ENCODE measurements around the gene TEX48. TPM values are rescaled to one million over a fixed set of nuclear protein-coding genes. Genes with fewer than 3 reads are reported as not detected.

Gene TEX48
- total RNA-seq, 1 experiment from 2014 or later = not detected

DNA sequence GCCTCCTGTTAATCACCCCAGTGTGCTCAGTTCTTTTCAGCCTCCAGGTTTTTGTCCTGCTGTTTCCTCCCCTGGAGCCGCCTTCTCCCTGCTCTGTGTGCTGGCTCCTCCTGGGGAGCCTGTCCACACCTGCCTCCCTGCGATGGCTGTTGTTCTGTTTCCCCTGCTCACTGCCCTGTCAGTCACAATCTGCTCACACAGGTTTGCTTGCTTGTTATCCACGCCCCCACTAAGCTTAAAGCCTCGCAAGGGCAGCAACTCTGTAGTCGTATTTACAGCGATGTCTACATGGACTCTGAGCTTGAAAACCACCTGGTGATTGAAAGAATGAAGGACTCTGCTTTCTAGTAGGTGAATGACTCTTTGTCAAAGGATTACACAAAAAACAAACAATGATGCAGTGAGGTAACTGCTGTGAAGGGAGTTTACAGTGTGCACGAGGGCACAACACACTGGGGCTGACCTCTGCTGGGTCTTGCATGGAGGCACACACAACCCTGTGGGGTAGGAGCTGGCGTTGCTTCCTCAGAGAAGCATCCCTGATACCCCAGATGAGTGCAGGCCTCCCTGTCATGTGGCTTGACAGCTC, 39.6 kb upstream of the TEX48 start:
- H3K27me3 Mint-ChIP-seq (ENCODE audit: unreplicated experiment) = peaks cover 13% of the 10 kb centered on the region
- intact Hi-C loops (cut with micrococcal nuclease; ENCODE audit: unreplicated experiment) = no loop called here
- TF ChIP-seq CTCF (IDR thresholded peaks at IDR 0.05; ENCODE audit: unreplicated experiment) = no peak
- peak overlapping the region; percentile 64 for H3K4me3 Mint-ChIP-seq (ENCODE audit: low read depth, unreplicated experiment)
- peaks cover 30% of the 10 kb centered on the region for H3K4me1 Mint-ChIP-seq (ENCODE audit: low read depth, unreplicated experiment)
- CTCF ChIA-PET = interaction anchor here (0.6 to 1.2 kb wide), 4 partner anchors 19 to 189 kb away, joined by 3 to 5 read pairs (median 4); no protein-coding TSS in a partner anchor
- H3K9me3 Mint-ChIP-seq (ENCODE audit: low read depth, unreplicated experiment) = peaks cover 6% of the 10 kb centered on the region
- peak overlapping the region; percentile 90 for H3K27ac Mint-ChIP-seq (ENCODE audit: unreplicated experiment)
- peak; percentile 33 for DNase-seq
- H3K36me3 Mint-ChIP-seq (ENCODE audit: insufficient read depth, unreplicated experiment) = peaks cover 6% of the 10 kb centered on the region
- BruUV-seq (replicated peaks) = no TSS peak

GRCh38 chr9:114720086-114720676, 38.2 kb upstream of the TEX48 start:
- Mint-ChIP-seq H3K4me1 (ENCODE audit: low read depth, unreplicated experiment) (peaks cover 30% of the 10 kb centered on the region), H3K27ac (ENCODE audit: unreplicated experiment) (no peak overlapping the region), H3K36me3 (ENCODE audit: insufficient read depth, unreplicated experiment) (peaks cover 6% of the 10 kb centered on the region), H3K27me3 (ENCODE audit: unreplicated experiment) (peaks cover 13% of the 10 kb centered on the region), H3K4me3 (ENCODE audit: low read depth, unreplicated experiment) (no peak overlapping the region), H3K9me3 (ENCODE audit: low read depth, unreplicated experiment) (peaks cover 6% of the 10 kb centered on the region)
- DNase-seq = no peak
- no peak for TF ChIP-seq CTCF (IDR thresholded peaks at IDR 0.05; ENCODE audit: unreplicated experiment)
- CTCF ChIA-PET = no interaction called here
- intact Hi-C loops (cut with micrococcal nuclease; ENCODE audit: unreplicated experiment) = no loop called here
- BruUV-seq (replicated peaks) = no TSS peak

- Mint-ChIP-seq H3K4me1 (ENCODE audit: low read depth, unreplicated experiment) (peaks cover 30% of the 10 kb centered on the region), H3K36me3 (ENCODE audit: insufficient read depth, unreplicated experiment) (peaks cover 6% of the 10 kb centered on the region), H3K9me3 (ENCODE audit: low read depth, unreplicated experiment) (peaks cover 6% of the 10 kb centered on the region), H3K27me3 (ENCODE audit: unreplicated experiment) (peaks cover 13% of the 10 kb centered on the region), H3K4me3 (ENCODE audit: low read depth, unreplicated experiment) (no peak overlapping the region), H3K27ac (ENCODE audit: unreplicated experiment) (no peak overlapping the region)
- TF ChIP-seq CTCF (IDR thresholded peaks at IDR 0.05; ENCODE audit: unreplicated experiment) = no peak
- CTCF ChIA-PET = interaction anchor here (0.6 to 0.9 kb wide), 3 partner anchors 38 to 295 kb away, joined by 3 read pairs; no protein-coding TSS in a partner anchor
- DNase-seq = no peak
- intact Hi-C loops (cut with micrococcal nuclease; ENCODE audit: unreplicated experiment) = loop anchor here (2.0 kb wide), 1 partner anchor 36 kb away; the partner anchor contains the start of gene TEX48
- BruUV-seq (replicated peaks) = no TSS peak
Observed at GRCh38 chr9:114719290-114719689, 37.3 kb upstream of the TEX48 start.

- Mint-ChIP-seq H3K36me3 (ENCODE audit: insufficient read depth, unreplicated experiment) (peaks cover 6% of the 10 kb centered on the region), H3K27me3 (ENCODE audit: unreplicated experiment) (peaks cover 13% of the 10 kb centered on the region), H3K9me3 (ENCODE audit: low read depth, unreplicated experiment) (peaks cover 6% of the 10 kb centered on the region), H3K27ac (ENCODE audit: unreplicated experiment) (peak overlapping the region; percentile 73), H3K4me3 (ENCODE audit: low read depth, unreplicated experiment) (peak overlapping the region; percentile 7), H3K4me1 (ENCODE audit: low read depth, unreplicated experiment) (peaks cover 30% of the 10 kb centered on the region)
- TF ChIP-seq CTCF (IDR thresholded peaks at IDR 0.05; ENCODE audit: unreplicated experiment) = no peak
- CTCF ChIA-PET = interaction anchor here (0.6 to 1.1 kb wide), 4 partner anchors 38 to 296 kb away, joined by 3 read pairs; no protein-coding TSS in a partner anchor
- no TSS peak for BruUV-seq (replicated peaks)
- intact Hi-C loops (cut with micrococcal nuclease; ENCODE audit: unreplicated experiment) = loop anchor here (2.0 kb wide), 1 partner anchor 36 kb away; the partner anchor contains the start of gene TEX48
- peak; percentile 79 for DNase-seq
Observed at GRCh38 chr9:114718801-114719221, 36.8 kb upstream of the TEX48 start.

Measured in Calu3 (cell line).